Activated CD4-positive, alpha-beta memory T cell treated with anti-CD3 and anti-CD28 coated beads, Interleukin-2, amount 10 ng/mL, durations not matched to agents 7 days and 5 days (primary cell): ENCODE measurements around the gene FANK1. TPM values are rescaled to one million over a fixed set of nuclear protein-coding genes. Genes with fewer than 3 reads are reported as not detected.
"Not testable (repeated sequence)": the region's sequence is repeated elsewhere in the genome, so short reads cannot be mapped to it uniquely, and the experiment has no call there.

Source experiments
- CTCF ChIA-PET: fragments of 350-600 bp; sonication (Branson Sonifier 250); formaldehyde crosslinking; loops from one replicate; lab custom pipeline; 2021; ENCODE audit warnings: antibody characterized with exemption, inconsistent platforms; lab: Charles Lee
- POLR2A ChIA-PET: fragments of 350-600 bp; sonication (Branson Sonifier 250); formaldehyde crosslinking; loops from one replicate; lab custom pipeline; 2021; ENCODE audit warnings: antibody characterized with exemption; lab: Charles Lee
- DNase-seq: peaks from one replicate; pipeline ENCODE4 v3.0.0-alpha.2; 2020
- H3K27ac Mint-ChIP-seq: one replicate; pipeline ENCODE4 v1.8.0; 2021; ENCODE audit warnings: mild to moderate bottlenecking, mixed read lengths
- H3K27me3 Mint-ChIP-seq: one replicate; pipeline ENCODE4 v1.8.0; 2021; ENCODE audit warnings: mixed read lengths
- H3K36me3 Mint-ChIP-seq: one replicate; pipeline ENCODE4 v1.8.0; 2021; ENCODE audit warnings: low read depth, mixed read lengths
- H3K4me1 Mint-ChIP-seq: one replicate; pipeline ENCODE4 v1.8.0; 2021; ENCODE audit warnings: mixed read lengths
- H3K4me3 Mint-ChIP-seq: one replicate; pipeline ENCODE4 v1.8.0; 2021; ENCODE audit warnings: mild to moderate bottlenecking, mixed read lengths
- H3K9me3 Mint-ChIP-seq: one replicate; pipeline ENCODE4 v1.8.0; 2021; ENCODE audit warnings: mixed read lengths
- total RNA-seq, 2 experiments: library from RNA; stranded (reverse); gene quantifications; one replicate each; pipeline ENCODE4 v1.2.3, GENCODE V29; 2021

The FANK1 gene
- total RNA-seq, 2 experiments from 2014 or later: 0.63 to 0.68 TPM

GRCh38 chr10:125897317-125897716 is 953 bp downstream of the FANK1 start:
- POLR2A ChIA-PET, DNase-seq, H3K27ac Mint-ChIP-seq, H3K9me3 Mint-ChIP-seq, H3K36me3 Mint-ChIP-seq, CTCF ChIA-PET: not testable (repeated sequence)
- Mint-ChIP-seq H3K27me3 (peaks cover 35% of the 10 kb centered on the region), H3K4me3 (peak overlapping the region; percentile 85), H3K4me1 (peaks cover 15% of the 10 kb centered on the region)

- H3K36me3 Mint-ChIP-seq, POLR2A ChIA-PET, H3K27ac Mint-ChIP-seq, H3K4me1 Mint-ChIP-seq, DNase-seq, CTCF ChIA-PET, H3K4me3 Mint-ChIP-seq, H3K9me3 Mint-ChIP-seq: not testable (repeated sequence)
- H3K27me3 Mint-ChIP-seq: peaks cover 22% of the 10 kb centered on the region
Observed at GRCh38 chr10:125900963-125901362, 4.6 kb downstream of the FANK1 start.

- POLR2A ChIA-PET, H3K27me3 Mint-ChIP-seq, H3K4me1 Mint-ChIP-seq, H3K9me3 Mint-ChIP-seq, H3K27ac Mint-ChIP-seq, CTCF ChIA-PET, H3K36me3 Mint-ChIP-seq, DNase-seq, H3K4me3 Mint-ChIP-seq: not testable (repeated sequence)
Observed at GRCh38 chr10:125903135-125903640, 6.8 kb downstream of the FANK1 start.

- not testable (repeated sequence) for H3K27me3 Mint-ChIP-seq
Observed at GRCh38 chr10:125905069-125905994, 9.0 kb downstream of the FANK1 start.

GRCh38 chr10:125907598-125907997 is 11.2 kb downstream of the FANK1 start:
- POLR2A ChIA-PET, H3K27ac Mint-ChIP-seq, H3K4me1 Mint-ChIP-seq, H3K9me3 Mint-ChIP-seq, H3K27me3 Mint-ChIP-seq, DNase-seq, H3K4me3 Mint-ChIP-seq, CTCF ChIA-PET, H3K36me3 Mint-ChIP-seq: not testable (repeated sequence)

More at GRCh38 chr10:125905069-125905994, 9.0 kb downstream of the FANK1 start:
- H3K4me1 Mint-ChIP-seq, DNase-seq, H3K27ac Mint-ChIP-seq, H3K9me3 Mint-ChIP-seq, H3K4me3 Mint-ChIP-seq, POLR2A ChIA-PET, CTCF ChIA-PET, H3K36me3 Mint-ChIP-seq: not testable (repeated sequence)

- H3K36me3 Mint-ChIP-seq, POLR2A ChIA-PET, H3K27me3 Mint-ChIP-seq, DNase-seq, H3K4me1 Mint-ChIP-seq, H3K27ac Mint-ChIP-seq, H3K4me3 Mint-ChIP-seq, H3K9me3 Mint-ChIP-seq: not testable (repeated sequence)
- CTCF ChIA-PET: interaction anchor here (0.9 kb wide), 1 partner anchor 41 kb away, joined by 3 read pairs; no protein-coding TSS in a partner anchor
Observed at GRCh38 chr10:125908813-125909212, 12.4 kb downstream of the FANK1 start.

GRCh38 chr10:125909491-125909890 is 13.1 kb downstream of the FANK1 start:
- DNase-seq, H3K9me3 Mint-ChIP-seq, H3K4me1 Mint-ChIP-seq, POLR2A ChIA-PET, H3K27me3 Mint-ChIP-seq, H3K4me3 Mint-ChIP-seq, H3K36me3 Mint-ChIP-seq, CTCF ChIA-PET, H3K27ac Mint-ChIP-seq: not testable (repeated sequence)

- POLR2A ChIA-PET: no interaction called here
- Mint-ChIP-seq H3K36me3 (no peaks in the 10 kb centered on the region), H3K27me3 (no peaks in the 10 kb centered on the region), H3K9me3 (no peaks in the 10 kb centered on the region), H3K4me3 (no peak overlapping the region), H3K27ac (no peak overlapping the region), H3K4me1 (no peaks in the 10 kb centered on the region)
- CTCF ChIA-PET: no interaction called here
- no peak for DNase-seq
Observed at GRCh38 chr10:125911145-125911544, 14.8 kb downstream of the FANK1 start.

GRCh38 chr10:125911990-125912389 is 15.6 kb downstream of the FANK1 start:
- Mint-ChIP-seq H3K4me1 (no peaks in the 10 kb centered on the region), H3K27me3 (no peaks in the 10 kb centered on the region), H3K27ac (no peak overlapping the region), H3K4me3 (no peak overlapping the region), H3K36me3 (no peaks in the 10 kb centered on the region), H3K9me3 (no peaks in the 10 kb centered on the region)
- CTCF ChIA-PET: no interaction called here
- POLR2A ChIA-PET: no interaction called here
- DNase-seq: no peak

- H3K27ac Mint-ChIP-seq, H3K4me1 Mint-ChIP-seq, H3K4me3 Mint-ChIP-seq, DNase-seq, H3K9me3 Mint-ChIP-seq, CTCF ChIA-PET, POLR2A ChIA-PET, H3K27me3 Mint-ChIP-seq, H3K36me3 Mint-ChIP-seq: not testable (repeated sequence)
Observed at GRCh38 chr10:125913277-125913676, 16.9 kb downstream of the FANK1 start.

- H3K4me1 Mint-ChIP-seq: no peaks in the 10 kb centered on the region
- CTCF ChIA-PET: no interaction called here
- no peak overlapping the region for H3K27ac Mint-ChIP-seq
- no peaks in the 10 kb centered on the region for H3K36me3 Mint-ChIP-seq
- no peaks in the 10 kb centered on the region for H3K27me3 Mint-ChIP-seq
- peaks cover 2% of the 10 kb centered on the region for H3K9me3 Mint-ChIP-seq
- POLR2A ChIA-PET: no interaction called here
- DNase-seq: no peak
- H3K4me3 Mint-ChIP-seq: no peak overlapping the region
Observed at GRCh38 chr10:125916977-125917376, 20.6 kb downstream of the FANK1 start.

- DNase-seq, H3K4me3 Mint-ChIP-seq, POLR2A ChIA-PET, H3K27me3 Mint-ChIP-seq, H3K36me3 Mint-ChIP-seq, H3K27ac Mint-ChIP-seq, H3K4me1 Mint-ChIP-seq, H3K9me3 Mint-ChIP-seq, CTCF ChIA-PET: not testable (repeated sequence)
Observed at GRCh38 chr10:125917704-125918361, 21.5 kb downstream of the FANK1 start.

GRCh38 chr10:125921643-125922306 is 25.4 kb downstream of the FANK1 start:
- H3K9me3 Mint-ChIP-seq, DNase-seq, H3K4me1 Mint-ChIP-seq, POLR2A ChIA-PET, CTCF ChIA-PET, H3K27ac Mint-ChIP-seq, H3K4me3 Mint-ChIP-seq, H3K36me3 Mint-ChIP-seq, H3K27me3 Mint-ChIP-seq: not testable (repeated sequence)
